Head of caudate nucleus (tissue), 42 donors: ENCODE measurements around the gene PML.
A peak's percentile ranks its signal among the peaks of the same experiment; 100 is the strongest.

Experiments used
- DNase-seq, 42 donors: peaks; one replicate each; pipeline versions ENCODE4 v3.0.0 to v3.0.0-alpha.2; 2020 to 2021; ENCODE audit warnings: mixed read lengths in 7 of 42
- intact Hi-C: fragments of 100-400 bp; cut with DNase I; formaldehyde crosslinking; loops from one replicate; pipeline ENCODE4 v1.15.0; 2022

Gene PML

GRCh38 chr15:73994413-73994883 lies at the start of gene PML:
PML (plus strand) TSS chr15:73994716; CDS start chr15:73994813, 97 bp downstream.
- intact Hi-C loops: loop anchor here (5.0 kb wide), 1 partner anchor 623 kb away; the partner anchor contains the start of gene CLK3
- DNase-seq: peak; percentile 85 to 99 (median 96)

DNA sequence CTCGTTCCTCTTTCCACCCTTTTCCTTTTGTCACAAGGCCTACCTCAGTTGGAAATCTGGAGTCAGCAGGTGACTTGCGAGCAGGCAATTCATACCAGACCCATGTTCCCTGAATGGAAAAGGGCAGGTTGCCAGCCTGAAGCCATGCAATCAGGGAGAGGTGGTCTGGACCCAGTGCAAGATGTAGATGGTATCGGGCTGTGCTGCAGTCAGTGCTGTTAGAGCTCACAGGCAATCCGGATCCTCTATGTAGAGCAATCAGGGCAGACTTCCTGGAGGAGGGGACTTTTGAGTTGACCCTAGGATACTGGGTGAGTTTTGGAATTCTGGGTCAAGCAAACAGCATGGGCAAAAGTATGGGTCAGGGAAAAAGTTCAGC lies 49.4 kb upstream of the PML start:
- DNase-seq: no peak
- intact Hi-C loops: no loop called here

GRCh38 chr15:73946046-73946721 lies 48.3 kb upstream of the PML start:
- intact Hi-C loops: no loop called here
- DNase-seq: no peak

DNA sequence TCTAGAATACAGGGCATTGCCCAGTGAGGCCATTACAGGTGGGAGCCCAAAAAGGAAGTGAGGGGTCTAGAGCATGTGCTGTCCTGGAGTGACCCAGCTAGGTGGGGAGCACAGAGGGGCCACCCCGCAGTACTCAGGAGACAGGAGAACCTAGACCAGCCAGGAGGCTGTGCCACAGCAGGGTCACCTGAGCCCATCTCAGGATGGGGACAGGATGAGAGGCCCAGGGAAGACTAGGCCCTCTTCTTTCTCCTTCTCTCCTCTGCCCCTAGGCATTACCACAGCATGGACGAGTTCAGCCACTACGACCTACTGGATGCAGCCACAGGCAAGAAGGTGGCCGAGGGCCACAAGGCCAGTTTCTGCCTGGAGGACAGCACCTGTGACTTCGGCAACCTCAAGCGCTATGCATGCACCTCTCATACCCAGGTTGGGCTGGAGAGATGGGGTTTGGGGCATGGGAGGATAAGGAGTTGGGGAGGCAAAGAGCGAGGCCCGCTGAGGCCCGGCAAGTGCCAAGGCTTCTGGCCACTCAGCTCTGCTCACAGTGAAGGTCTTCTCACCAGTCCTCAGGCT lies 47.6 kb upstream of the PML start:
- DNase-seq: no peak
- intact Hi-C loops: no loop called here

- intact Hi-C loops: no loop called here
- no peak for DNase-seq
These were observed 46.9 kb upstream of the PML start for GRCh38 chr15:73947651-73948050.

- intact Hi-C loops: no loop called here
- DNase-seq: no peak
These were observed 46.1 kb upstream of the PML start for GRCh38 chr15:73948396-73948795.

- DNase-seq: no peak
- intact Hi-C loops: no loop called here
These were observed 45.5 kb upstream of the PML start for GRCh38 chr15:73948982-73949381.

DNA sequence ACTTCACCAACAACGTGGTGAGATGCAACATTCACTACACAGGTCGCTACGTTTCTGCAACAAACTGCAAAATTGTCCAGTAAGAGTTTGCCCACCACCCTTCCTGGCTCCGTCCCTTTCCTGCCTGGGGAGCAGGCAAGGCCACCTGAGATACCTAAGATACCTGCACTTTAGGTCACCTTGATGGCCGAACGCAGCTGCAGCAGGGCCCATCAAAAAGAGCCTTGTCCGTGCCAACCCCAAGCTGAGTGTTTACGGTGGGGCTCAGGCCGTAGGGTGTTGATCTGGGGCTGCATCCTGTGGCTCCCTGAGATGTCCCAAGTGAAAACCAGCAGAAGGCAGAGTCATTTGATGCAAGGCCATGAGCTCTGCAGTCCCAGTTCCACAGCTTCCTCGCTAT lies 45.0 kb upstream of the PML start:
- intact Hi-C loops: no loop called here
- DNase-seq: no peak

DNA sequence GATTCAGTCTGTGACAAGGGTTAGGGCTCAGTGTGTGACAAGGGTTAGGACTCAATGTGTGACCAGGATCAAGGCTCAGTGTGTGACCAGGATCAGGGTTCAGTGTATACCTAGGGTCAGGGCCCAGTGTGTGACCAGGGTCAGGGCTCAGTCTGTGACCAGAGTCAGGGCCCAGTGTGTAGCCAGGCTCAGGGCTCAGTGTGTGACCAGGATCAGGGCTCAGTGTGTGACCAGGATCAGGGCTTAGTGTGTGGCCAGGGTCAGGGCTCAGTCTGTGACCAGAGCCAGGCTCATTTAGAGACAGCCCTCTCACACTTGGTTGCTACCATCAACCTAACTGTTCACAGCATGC lies 44.1 kb upstream of the PML start:
- intact Hi-C loops: no loop called here
- no peak for DNase-seq

DNA sequence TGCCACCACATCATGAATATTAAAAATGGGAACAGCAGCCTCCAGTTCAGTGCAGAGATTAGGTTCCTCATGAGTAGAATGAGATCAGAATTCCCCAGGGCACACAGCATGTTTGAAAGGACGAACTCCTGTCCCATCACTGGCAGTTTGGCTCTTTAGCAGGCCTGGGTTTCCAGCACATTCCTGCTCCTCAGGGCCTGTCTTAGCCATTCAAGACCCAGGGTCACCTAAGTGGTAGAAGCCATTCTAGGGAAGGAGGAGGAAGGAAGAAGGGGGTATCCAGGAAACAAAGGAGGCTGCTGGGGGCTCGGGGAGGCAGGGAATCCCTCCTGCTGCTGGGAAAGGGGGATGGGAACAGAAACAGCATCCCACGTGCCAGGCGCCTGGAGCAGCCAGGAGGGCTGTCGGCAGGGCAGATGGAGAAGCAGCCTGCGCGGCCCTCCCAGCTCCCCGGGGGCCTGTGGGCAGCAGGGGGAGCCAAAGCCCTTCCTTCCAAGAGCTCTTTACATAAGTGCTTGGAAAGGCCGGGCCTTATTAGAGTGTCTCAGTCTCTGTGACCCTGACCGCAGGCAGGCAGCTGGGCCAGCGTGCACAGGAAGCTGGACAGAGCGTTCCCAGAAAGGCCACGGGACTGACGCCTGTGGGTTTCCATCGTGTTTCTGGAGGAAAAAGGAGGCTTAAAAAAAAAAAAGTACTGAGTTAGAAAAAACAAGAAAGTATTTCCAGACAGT lies 43.5 kb upstream of the PML start:
- DNase-seq: peak; percentile 66 to 92 (median 83)
- intact Hi-C loops: no loop called here

GRCh38 chr15:73951601-73952000 lies 42.9 kb upstream of the PML start:
- intact Hi-C loops: no loop called here
- DNase-seq: no peak

DNA sequence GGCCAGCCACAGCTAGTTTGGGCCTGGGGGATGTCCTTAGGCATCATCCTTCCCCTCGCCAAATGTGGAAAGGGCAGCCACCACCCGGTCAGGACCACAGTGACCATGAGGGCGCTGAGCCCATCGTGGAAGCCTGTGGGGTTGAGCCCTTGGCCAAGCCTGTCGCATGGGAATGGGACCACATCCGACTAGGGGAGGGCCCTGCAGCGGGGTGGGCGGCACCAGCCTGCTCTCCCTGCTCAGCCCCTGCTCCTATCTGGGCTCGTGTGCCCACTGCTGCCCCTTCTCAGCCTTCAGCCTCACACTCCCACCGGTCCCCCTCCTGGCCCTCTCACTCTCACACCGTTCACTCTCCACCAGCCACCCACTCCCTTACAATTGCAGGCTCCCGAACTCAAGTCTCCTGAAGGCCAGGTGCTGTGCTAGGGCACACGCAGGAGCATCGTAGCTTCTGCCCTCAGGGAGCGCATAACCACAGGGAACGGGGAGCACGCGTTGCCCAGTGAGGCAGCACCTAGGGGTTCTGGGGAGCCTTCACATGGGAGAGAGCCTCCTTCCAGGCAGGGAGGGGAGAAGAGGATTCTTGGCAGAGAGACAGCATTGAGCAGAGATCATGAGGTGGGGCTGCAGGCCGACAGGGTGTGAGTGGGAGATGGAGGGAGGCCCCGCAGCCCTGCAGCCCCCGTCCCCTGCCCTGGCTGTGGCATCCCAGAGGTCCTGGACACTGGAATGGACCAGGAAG lies 42.2 kb upstream of the PML start:
- DNase-seq: no peak
- intact Hi-C loops: no loop called here

GRCh38 chr15:73952913-73953750 lies 41.4 kb upstream of the PML start:
- intact Hi-C loops: no loop called here
- DNase-seq: no peak

- no peak for DNase-seq
These were observed 40.0 kb upstream of the PML start for GRCh38 chr15:73954188-73955145.

GRCh38 chr15:73955326-73955725 lies 39.2 kb upstream of the PML start:
- no peak for DNase-seq
- intact Hi-C loops: no loop called here

More at GRCh38 chr15:73954188-73955145, 40.0 kb upstream of the PML start:
- intact Hi-C loops: no loop called here

- intact Hi-C loops: no loop called here
- DNase-seq: no peak
These were observed 38.4 kb upstream of the PML start for GRCh38 chr15:73955861-73956742.

DNA sequence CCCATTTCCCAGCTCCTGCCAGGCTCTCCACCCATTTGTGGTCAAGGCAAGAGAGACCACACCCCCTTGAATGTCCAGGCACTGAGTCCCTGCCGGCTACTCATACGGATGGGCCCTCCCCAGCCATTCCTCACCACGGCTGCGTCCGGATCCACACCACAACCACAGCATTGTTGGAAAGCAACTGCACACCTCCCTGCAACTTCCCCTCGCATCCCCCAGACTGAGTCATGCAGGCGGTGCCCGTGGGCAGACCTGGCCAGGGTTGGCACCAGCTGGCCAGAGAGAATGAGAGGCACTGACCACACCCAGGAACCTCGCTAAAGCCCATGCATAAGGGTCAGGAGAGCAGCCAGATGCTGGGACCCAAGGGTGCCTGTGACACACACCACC lies 37.8 kb upstream of the PML start:
- intact Hi-C loops: no loop called here

More for the DNA sequence above, 37.8 kb upstream of the PML start:
- no peak for DNase-seq
